IMR-90 (cell line): ENCODE measurements around the gene DIP2C. TPM values are rescaled to one million over a fixed set of nuclear protein-coding genes. Genes with fewer than 3 reads are reported as not detected.

Source experiments
- ATAC-seq: fragments of 200-7000 bp; cut with Tn5 transposase; 2 replicates; pipeline ENCODE4 v1.9.1; 2020; ENCODE audit warnings: low read depth, mild to moderate bottlenecking, moderate library complexity
- BruUV-seq: library from RNA; stranded (reverse); fragments of 400-500 nt; replicated peaks from 2 replicates; lab custom pipeline; 2021; lab: Mats Ljungman, UMichigan
- CTCF ChIA-PET: fragments of 300-600 bp; formaldehyde crosslinking; extraction: SDS; loops from one replicate; lab custom pipeline; 2021; ENCODE audit warnings: antibody characterized with exemption; lab: Yijun Ruan, JAX
- POLR2A ChIA-PET: fragments of 300-600 bp; sonication (Branson Sonifier 250); formaldehyde crosslinking; loops from one replicate; lab custom pipeline; 2022; ENCODE audit warnings: antibody characterized with exemption; ENCODE audit not compliant: unreplicated experiment; lab: Charles Lee
- DNase-seq: peaks from one replicate; pipeline ENCODE4 v3.0.0; 2013
- H2AFZ ChIP-seq: replicated peaks from 2 replicates; pipeline ENCODE3; 2013; ENCODE audit warnings: low read length, mild to moderate bottlenecking; ENCODE audit not compliant: poor library complexity
- H2AK5ac ChIP-seq: 2 replicates; pipeline ENCODE4 v1.6.1; 2013; ENCODE audit warnings: low read depth, low read length, inconsistent platforms
- H2AK9ac ChIP-seq: replicated peaks from 2 replicates; pipeline ENCODE3; 2013; ENCODE audit warnings: mild to moderate bottlenecking, low read depth, low read length, moderate library complexity; ENCODE audit not compliant: poor library complexity
- H2BK120ac ChIP-seq: 2 replicates; pipeline ENCODE4 v1.6.1; 2013; ENCODE audit warnings: low read depth, low read length, inconsistent platforms
- H2BK15ac ChIP-seq: 3 replicates; pipeline ENCODE4 v1.6.1; 2013; ENCODE audit warnings: low read depth, low read length, inconsistent platforms
- H2BK20ac ChIP-seq: 2 replicates; pipeline ENCODE4 v1.6.1; 2013; ENCODE audit warnings: low read depth, mild to moderate bottlenecking, inconsistent platforms, low read length, moderate library complexity
- H2BK5ac ChIP-seq: 2 replicates; pipeline ENCODE4 v1.6.1; 2013; ENCODE audit warnings: mild to moderate bottlenecking, low read depth, low read length, inconsistent platforms; ENCODE audit not compliant: poor library complexity, severe bottlenecking
- H3K14ac ChIP-seq: replicated peaks from 2 replicates; pipeline ENCODE4 v1.6.1; 2013; ENCODE audit warnings: low read depth, low read length, inconsistent platforms
- H3K18ac ChIP-seq: 2 replicates; pipeline ENCODE4 v1.6.1; 2013; ENCODE audit warnings: low read depth, low read length, control low read depth
- H3K23ac ChIP-seq: 2 replicates; pipeline ENCODE4 v1.6.1; 2013; ENCODE audit warnings: low read depth, low read length, inconsistent platforms
- H3K27ac ChIP-seq: 2 replicates; pipeline ENCODE4 v1.5.1; 2013; ENCODE audit warnings: mild to moderate bottlenecking, control low read depth, low read length; ENCODE audit not compliant: insufficient read depth
- H3K27me3 ChIP-seq: 2 replicates; pipeline ENCODE4 v1.6.1; 2013; ENCODE audit warnings: low read length; ENCODE audit not compliant: control insufficient read depth, insufficient read depth
- H3K36me3 ChIP-seq: 2 replicates; pipeline ENCODE4 v1.6.1; 2013; ENCODE audit warnings: low read length, mixed read lengths; ENCODE audit not compliant: control insufficient read depth, insufficient read depth
- H3K4ac ChIP-seq: 2 replicates; pipeline ENCODE4 v1.6.1; 2013; ENCODE audit warnings: low read depth, low read length, inconsistent platforms
- H3K4me1 ChIP-seq: 2 replicates; pipeline ENCODE4 v1.6.1; 2013; ENCODE audit warnings: low read length, mixed read lengths; ENCODE audit not compliant: control insufficient read depth, insufficient read depth
- H3K4me2 ChIP-seq: 2 replicates; pipeline ENCODE4 v1.6.1; 2013; ENCODE audit warnings: low read depth, mild to moderate bottlenecking, control low read depth, low read length, moderate library complexity
- H3K4me3 ChIP-seq: 2 replicates; pipeline ENCODE4 v1.5.1; 2013; ENCODE audit warnings: low read depth, mild to moderate bottlenecking, control low read depth, low read length, moderate library complexity; ENCODE audit not compliant: insufficient read depth
- H3K56ac ChIP-seq: 2 replicates; pipeline ENCODE4 v1.6.1; 2013; ENCODE audit warnings: low read length, inconsistent platforms; ENCODE audit not compliant: insufficient read depth; ENCODE audit errors: extremely low read depth
- H3K79me1 ChIP-seq, 2 experiments: 2 replicates each; pipeline ENCODE4 v1.6.1; 2013; ENCODE audit warnings: low read length in 2 of 2, inconsistent platforms in 1 of 2, low read depth in 1 of 2
- H3K9ac ChIP-seq: 2 replicates; pipeline ENCODE4 v1.6.1; 2013; ENCODE audit warnings: low read depth, low read length, control low read depth
- H3K9me1 ChIP-seq: 2 replicates; pipeline ENCODE4 v1.6.1; 2013; ENCODE audit warnings: low read length, inconsistent platforms; ENCODE audit not compliant: insufficient read depth
- H3K9me3 ChIP-seq: 2 replicates; pipeline ENCODE4 v1.6.1; 2013; ENCODE audit warnings: low read length; ENCODE audit not compliant: control insufficient read depth, insufficient read depth
- H4K20me1 ChIP-seq: 2 replicates; pipeline ENCODE4 v1.6.1; 2013; ENCODE audit warnings: low read length, inconsistent platforms; ENCODE audit not compliant: insufficient read depth
- H4K5ac ChIP-seq: 2 replicates; pipeline ENCODE4 v1.6.1; 2013; ENCODE audit warnings: mild to moderate bottlenecking, low read depth, low read length, control low read depth
- H4K8ac ChIP-seq, 2 experiments: 2 replicates each; pipeline ENCODE4 v1.6.1; 2013; ENCODE audit warnings: low read depth in 2 of 2, low read length in 2 of 2, control low read depth in 1 of 2, inconsistent platforms in 1 of 2
- H4K91ac ChIP-seq: 2 replicates; pipeline ENCODE4 v1.6.1; 2013; ENCODE audit warnings: low read depth, low read length, inconsistent platforms; ENCODE audit not compliant: insufficient read depth
- CTCF ChIP-seq: conservative IDR thresholded peaks from 2 replicates; pipeline ENCODE4 v1.5.1; 2012; ENCODE audit warnings: mild to moderate bottlenecking, low read depth, low read length, improper control_type of control experiment
- ELK1 ChIP-seq: fragments of 150-350 bp; IDR thresholded peaks from 2 replicates; pipeline ENCODE4 v1.6.1; 2016; ENCODE audit warnings: low read depth, mild to moderate bottlenecking, low read length, moderate library complexity, borderline replicate concordance
- FOS ChIP-seq: fragments of 150-350 bp; IDR thresholded peaks from 2 replicates; pipeline ENCODE4 v1.6.1; 2016; ENCODE audit warnings: low read depth, low read length
- MAFK ChIP-seq: IDR thresholded peaks from 2 replicates; pipeline ENCODE4 v1.6.1; 2012; ENCODE audit warnings: low read depth, low read length, improper control_type of control experiment
- MAZ ChIP-seq: IDR thresholded peaks from 2 replicates; pipeline ENCODE4 v1.6.1; 2012; ENCODE audit warnings: low read depth, mild to moderate bottlenecking, low read length, improper control_type of control experiment, moderate library complexity, borderline replicate concordance
- NFE2L2 ChIP-seq: fragments of 150-350 bp; IDR thresholded peaks from 2 replicates; pipeline ENCODE4 v1.6.1; 2016; ENCODE audit warnings: low read depth, mild to moderate bottlenecking, low read length
- POLR2A ChIP-seq: IDR thresholded peaks from 2 replicates; pipeline ENCODE4 v1.6.1; 2012; ENCODE audit warnings: mild to moderate bottlenecking, low read depth, low read length
- RCOR1 ChIP-seq: IDR thresholded peaks from 2 replicates; pipeline ENCODE4 v1.6.1; 2012; ENCODE audit warnings: mild to moderate bottlenecking, low read length, improper control_type of control experiment; ENCODE audit not compliant: insufficient replicate concordance
- SMC3 ChIP-seq: fragments of 150-350 bp; IDR thresholded peaks from 2 replicates; pipeline ENCODE4 v1.6.1; 2016; ENCODE audit warnings: low read depth, mild to moderate bottlenecking, antibody characterized with exemption, low read length, moderate library complexity
- WGBS, 2 experiments: methylation state at CpG; one replicate each; pipeline versions ENCODE4 v1.1.5 to v1.1.7; 2013; ENCODE audit warnings: missing lambda C conversion rate in 2 of 2; ENCODE audit not compliant: insufficient read length in 1 of 2; ENCODE audit errors: extremely low coverage in 2 of 2; 5-methylcytosine and 5-hydroxymethylcytosine counted together
- dilution Hi-C: fragments of 300-500 bp; cut with HindIII; formaldehyde crosslinking; loops from one replicate; pipeline ENCODE4 v1.14.3; 2018; ENCODE audit warnings: low sequenced_read_pairs; ENCODE audit not compliant: unreplicated experiment
- in situ Hi-C: fragments of 300-500 bp; cut with MboI; formaldehyde crosslinking; loops from 3 replicates; pipeline ENCODE4 v1.14.3; 2019; ENCODE audit warnings: low sequenced_read_pairs, inconsistent platforms, mixed read lengths
- intact Hi-C: fragments of 100-400 bp; cut with micrococcal nuclease; formaldehyde crosslinking; loops from 2 replicates; pipeline ENCODE4 v1.10.0; 2022
- polyA plus RNA-seq, 3 experiments: library from polyadenylated mRNA; depleted of rRNA; stranded (reverse); fragments of >200 nt; gene quantifications; 2 replicates each; pipeline ENCODE4 v1.2.3, GENCODE V29; 2012; ENCODE audit warnings: low replicate concordance in 1 of 3
- total RNA-seq: library from RNA; depleted of rRNA; stranded (reverse); fragments of >200 nt; gene quantifications from 2 replicates; pipeline ENCODE4 v1.2.3, GENCODE V29; 2012

DIP2C gene
- total and polyA plus RNA-seq, 2 of the 4 experiments (the other 2 are of a cell fraction), result 8.6 to 17.3 TPM

GRCh38 chr10:594584-595270, 94.7 kb downstream of the DIP2C start (continued):
- TF ChIP-seq CTCF, result no peak

GRCh38 chr10:593901-594457, 95.5 kb downstream of the DIP2C start:
- Histone ChIP-seq H3K4ac (peak overlapping the region; percentile 71), H3K9me1 (peaks cover 47% of the 10 kb centered on the region), H3K36me3 (0 out of 2 replicates have a peak, but pooled peaks cover 1% of the 10 kb centered on the region), H4K8ac (peak overlapping the region; percentile 14 to 86; a peak in 3 of 4 replicates), H3K14ac (peak overlapping the region; percentile 92), H2BK20ac (peak overlapping the region; percentile 87), H3K4me1 (peaks cover 22% of the 10 kb centered on the region), H3K56ac (0 out of 2 replicates have a peak overlapping the region, but pooled peaks have one; percentile 1), H2AFZ (peak overlapping the region; percentile 79), H4K91ac (peak overlapping the region; percentile 72), H3K27ac (peak overlapping the region; percentile 82), H3K79me1 (peaks cover 34 to 93% of the 10 kb centered on the region in 2 experiments), H2BK15ac (peak overlapping the region; percentile 39; the same call in 1 of the 3 replicates), H2AK5ac (peak overlapping the region; percentile 83), H2BK5ac (peak overlapping the region; percentile 57), H2BK120ac (peak overlapping the region; percentile 82), H3K23ac (peak overlapping the region; percentile 25), H3K9ac (peak overlapping the region; percentile 63), H3K18ac (peak overlapping the region; percentile 0), H3K27me3 (no peaks in the 10 kb centered on the region), H4K5ac (peak overlapping the region; percentile 41), H3K9me3 (no peaks in the 10 kb centered on the region), H2AK9ac (peak overlapping the region; percentile 6), H4K20me1 (peaks cover 19% of the 10 kb centered on the region), H3K4me2 (peak overlapping the region; percentile 77), H3K4me3 (no peak overlapping the region)
- dilution Hi-C loops (no loop called here), in situ Hi-C loops (no loop called here), intact Hi-C loops (no loop called here)
- ChIA-PET CTCF (no interaction called here), POLR2A (no interaction called here)
- DNase-seq, result peak; percentile 91
- BruUV-seq, result no TSS peak
- no CpG with 5 or more reads among the region's 17 CpGs for WGBS, 2 experiments
- peak; percentile 57 for ATAC-seq
- TF ChIP-seq FOS (peak; percentile 83), MAFK (0 out of 2 replicates have a peak, but pooled peaks have one; percentile 11), CTCF (no peak), ELK1 (no peak), POLR2A (peak; percentile 44; the same call in 1 of the 2 replicates), NFE2L2 (peak; percentile 75), RCOR1 (no peak), SMC3 (no peak), MAZ (no peak)
